Measurements from ENCODE around the gene DNAJC1.
"Not testable (repeated sequence)": the region's sequence is repeated elsewhere in the genome, so short reads cannot be mapped to it uniquely, and the experiment has no call there.

Gene DNAJC1

DNA sequence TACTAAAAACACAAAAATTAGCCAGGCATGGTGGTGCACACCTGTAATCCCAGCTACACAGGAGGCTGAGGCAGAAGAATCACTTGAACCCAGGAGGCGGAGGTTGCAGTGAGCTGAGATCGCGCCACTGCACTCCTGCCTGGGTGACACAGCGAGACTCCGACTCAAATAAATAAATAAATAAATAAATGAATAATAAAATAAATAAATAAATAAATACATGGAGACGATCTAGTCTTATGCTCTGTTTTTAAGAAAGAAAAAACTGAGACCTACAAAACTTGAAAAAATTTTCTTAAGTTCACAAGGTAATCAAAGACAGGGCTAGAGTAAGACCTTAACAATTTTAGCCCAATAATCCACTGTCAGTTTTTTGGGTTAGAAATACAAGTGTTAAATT lies 181.3 kb downstream of the DNAJC1 start:
- not testable (repeated sequence) for DNase-seq

DNA sequence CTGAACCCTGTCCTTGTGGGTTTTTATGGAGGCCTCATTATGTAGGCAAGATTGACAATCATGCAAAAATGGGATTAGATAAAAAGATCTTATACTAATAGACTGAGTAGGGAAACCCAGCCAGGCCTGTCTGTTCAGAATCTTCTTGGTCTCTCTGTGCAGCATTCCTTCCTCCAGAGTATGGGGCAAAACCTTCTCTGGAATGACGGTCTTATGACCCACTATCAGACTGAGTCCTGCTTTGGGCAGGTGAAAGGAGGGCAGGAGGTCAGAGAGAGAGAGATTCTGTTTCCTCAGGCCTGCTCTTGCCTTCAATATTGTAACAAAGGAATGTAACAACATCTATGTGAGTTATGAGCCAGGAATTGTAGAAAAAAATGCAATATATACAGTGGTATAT lies 182.6 kb downstream of the DNAJC1 start:
- no peak for DNase-seq

- DNase-seq, result not testable (repeated sequence)
Measured at GRCh38 chr10:21818416-21818815, 185.1 kb downstream of the DNAJC1 start.

DNA sequence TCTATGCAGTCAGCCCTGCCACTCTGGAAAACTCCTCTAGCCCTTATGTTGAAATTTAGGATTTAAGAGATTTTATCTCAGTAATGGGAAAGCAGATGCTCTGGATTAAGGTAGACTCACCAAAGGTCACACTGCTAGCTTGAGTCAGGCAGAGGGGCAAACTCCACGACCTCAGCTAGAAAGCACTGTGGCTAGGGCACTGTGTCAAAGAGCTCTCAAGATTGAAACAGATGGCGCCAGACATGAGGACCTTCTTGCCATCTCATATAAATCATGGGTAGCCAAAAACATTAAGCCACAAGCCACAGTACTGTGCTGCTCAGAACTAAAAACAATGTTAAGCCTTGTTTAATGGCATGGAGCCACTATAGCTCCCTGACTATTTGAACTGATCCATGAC lies 188.7 kb downstream of the DNAJC1 start:
- no peak for DNase-seq

- no peak for DNase-seq
Measured at GRCh38 chr10:21813946-21814345, 189.6 kb downstream of the DNAJC1 start.

GRCh38 chr10:21811245-21811585 lies 192.3 kb downstream of the DNAJC1 start:
- no peak for DNase-seq

- DNase-seq, result no peak
Measured at GRCh38 chr10:21810582-21811244, 192.8 kb downstream of the DNAJC1 start.

GRCh38 chr10:21808550-21808949 lies 195.0 kb downstream of the DNAJC1 start:
- no peak for DNase-seq

DNA sequence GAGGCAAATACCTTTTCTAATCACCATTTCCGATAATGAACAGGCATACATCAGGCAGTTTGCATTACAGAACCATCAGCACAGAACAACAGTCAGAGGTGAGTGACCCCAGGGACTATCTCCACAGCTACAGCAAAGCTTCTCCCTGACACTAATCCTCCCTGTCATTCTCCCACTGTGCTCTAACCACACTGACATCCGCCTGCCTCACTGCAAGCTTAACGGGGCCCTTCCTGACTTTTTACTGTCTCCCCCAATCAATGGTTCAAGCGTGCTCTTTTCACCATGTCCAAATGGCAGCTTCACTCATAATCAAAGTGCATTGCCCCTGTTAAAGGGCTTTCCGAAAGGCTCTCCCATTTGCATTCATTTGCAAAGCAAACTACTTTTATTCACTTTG lies 196.3 kb downstream of the DNAJC1 start:
- no peak for DNase-seq

- no peak for DNase-seq
Measured at GRCh38 chr10:21803374-21803773, 200.2 kb downstream of the DNAJC1 start.

GRCh38 chr10:21801609-21802008 lies 201.9 kb downstream of the DNAJC1 start:
- no peak for DNase-seq

- no peak for DNase-seq
Measured at GRCh38 chr10:21797984-21798765, 205.4 kb downstream of the DNAJC1 start.

GRCh38 chr10:21797533-21797932 lies 206.0 kb downstream of the DNAJC1 start:
- DNase-seq, result no peak

DNA sequence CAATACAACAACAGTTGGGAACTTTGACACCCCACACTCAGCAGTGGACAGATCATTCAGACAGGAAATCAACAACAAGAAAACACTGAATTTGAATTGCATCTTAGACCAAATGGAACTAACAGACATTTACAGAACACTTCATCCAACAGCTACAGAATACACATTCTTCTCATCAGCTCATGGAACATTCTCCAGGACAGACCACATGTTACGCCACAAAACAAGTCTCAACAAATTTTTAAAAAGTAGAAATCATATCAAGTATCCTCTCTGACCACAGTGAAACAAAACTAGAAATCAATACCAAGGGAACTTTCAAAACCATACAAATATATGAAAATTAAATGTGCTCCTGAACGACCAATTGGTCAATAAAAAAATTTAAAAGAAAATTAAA lies 212.3 kb downstream of the DNAJC1 start:
- no peak for DNase-seq

DNA sequence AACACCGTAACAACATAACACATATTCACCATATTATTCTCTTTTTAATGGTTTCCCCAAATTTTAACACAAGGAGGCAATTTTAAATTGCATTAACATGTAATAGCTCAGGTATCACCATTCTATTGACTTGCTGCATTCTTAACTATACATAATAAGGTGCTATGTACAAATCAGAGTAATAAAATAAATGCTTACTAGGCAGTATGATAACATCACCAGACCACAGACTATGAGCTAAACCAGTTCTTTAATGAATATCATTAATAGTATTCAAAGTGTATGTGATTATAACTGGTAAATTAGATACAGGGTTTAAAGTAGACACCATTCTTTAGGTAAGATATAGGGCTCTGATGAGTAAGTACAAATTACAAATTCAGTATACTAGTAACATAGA lies 226.6 kb downstream of the DNAJC1 start:
- DNase-seq, result no peak

DNA sequence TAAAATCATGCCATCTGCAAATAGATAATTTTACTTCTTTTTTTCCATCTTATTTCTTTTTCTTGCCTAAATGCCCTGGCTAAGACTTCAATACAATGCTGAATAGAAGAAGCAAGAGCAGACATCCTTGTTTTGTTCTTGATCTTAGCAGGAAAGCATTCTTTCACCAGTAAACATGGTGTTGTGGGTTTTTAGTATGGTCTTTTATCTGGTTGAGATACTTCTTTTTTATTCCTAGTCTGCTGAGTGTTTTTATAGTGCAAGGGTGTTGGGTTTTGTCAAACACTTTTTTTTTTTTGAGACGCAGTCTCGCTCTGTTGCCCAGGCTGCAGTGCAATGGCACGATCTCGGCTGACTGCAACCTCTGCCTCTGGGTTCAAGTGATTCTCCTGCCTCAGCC lies 232.3 kb downstream of the DNAJC1 start:
- DNase-seq, result no peak

GRCh38 chr10:21769041-21769440 lies 234.5 kb downstream of the DNAJC1 start:
- no peak for DNase-seq

DNA sequence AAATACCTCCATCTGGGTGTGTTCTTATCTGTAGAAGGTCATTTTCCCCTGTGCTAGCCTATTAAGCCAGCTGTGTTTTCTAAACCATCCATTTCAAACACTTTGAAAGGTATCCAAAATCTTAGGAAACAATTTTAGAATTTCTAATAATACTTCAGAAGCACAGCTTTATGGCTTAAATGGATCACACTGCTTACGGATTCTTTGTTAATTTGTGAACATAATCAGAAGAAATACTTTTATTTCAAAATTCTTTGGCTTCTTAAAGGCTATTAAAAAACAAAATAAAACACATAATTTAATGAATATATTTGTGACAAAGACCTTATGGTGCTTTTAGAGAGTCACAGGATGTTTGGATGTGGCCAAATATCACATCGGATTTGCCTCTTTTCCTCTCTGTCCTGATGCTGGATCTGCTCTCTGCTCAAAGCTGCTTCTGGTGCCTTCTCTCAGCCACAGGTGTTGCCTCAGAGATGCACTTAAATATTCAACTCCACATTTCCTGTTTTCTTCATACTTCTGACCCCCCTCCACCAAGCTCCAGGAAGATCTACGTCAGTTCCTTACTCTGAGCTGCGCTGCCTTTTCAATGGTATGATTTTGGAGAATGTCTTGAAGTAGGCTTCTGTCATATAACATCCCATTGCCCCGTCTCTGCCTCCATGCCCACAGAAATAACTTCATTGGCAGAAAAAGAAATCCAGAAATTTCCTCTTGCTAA lies 238.9 kb downstream of the DNAJC1 start:
- DNase-seq, result no peak

DNA sequence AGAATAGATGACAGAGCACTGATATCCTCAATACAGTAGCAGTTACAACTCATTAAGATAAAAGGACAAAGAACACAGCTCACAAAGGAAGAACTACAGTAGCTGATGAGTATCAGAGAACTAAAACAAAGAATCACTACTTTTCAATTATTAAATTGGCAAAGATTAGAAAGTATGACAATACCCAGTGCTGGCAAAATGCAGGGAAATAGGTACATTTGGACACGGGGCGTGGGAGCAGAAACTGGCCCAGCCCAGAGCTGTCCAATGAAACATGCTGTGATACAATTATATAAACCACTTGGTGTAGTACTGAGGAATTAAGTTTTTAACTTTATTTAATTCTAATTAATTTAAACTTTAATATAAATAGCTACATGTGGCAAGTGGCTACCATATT lies 243.2 kb downstream of the DNAJC1 start:
- no peak for DNase-seq

GRCh38 chr10:21759232-21759631 lies 244.3 kb downstream of the DNAJC1 start:
- no peak for DNase-seq

DNA sequence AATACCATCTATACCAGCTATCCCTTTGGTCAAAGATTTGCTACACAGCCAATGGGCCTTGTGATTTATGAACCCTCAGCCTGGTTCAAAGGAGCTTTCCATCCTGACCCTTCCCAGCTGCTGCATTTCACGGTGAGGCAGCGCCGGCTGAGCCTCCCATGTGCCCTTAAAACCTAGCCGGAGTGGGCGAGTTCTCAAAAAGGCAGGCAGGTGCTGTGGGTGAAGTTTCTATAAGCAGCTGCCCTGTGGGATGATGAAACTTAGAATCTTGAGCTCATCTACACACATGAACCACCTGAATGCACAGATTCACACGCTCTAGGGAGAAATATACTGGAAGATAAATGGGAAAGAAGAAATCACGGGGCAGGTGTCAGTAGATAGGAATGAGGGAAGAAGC lies 244.8 kb downstream of the DNAJC1 start:
- no peak for DNase-seq

- no peak for DNase-seq
Measured at GRCh38 chr10:21758239-21758638, 245.3 kb downstream of the DNAJC1 start.

GRCh38 chr10:21757185-21757901 lies 246.2 kb downstream of the DNAJC1 start:
- no peak for DNase-seq

All from T1000 (cell line).